Gastroesophageal sphincter (tissue), 4 donors: ENCODE measurements around the gene SFTA2. TPM values are rescaled to one million over a fixed set of nuclear protein-coding genes. Genes with fewer than 3 reads are reported as not detected.

Experiments
- ATAC-seq: fragments of 150-250 bp; one replicate; pipeline ENCODE4 v1.9.1; 2016; ENCODE audit warnings: mild to moderate bottlenecking, moderate library complexity
- H3K27ac ChIP-seq, 4 donors: fragments of 200-600 bp; sonication (generic) in 3 of 4; 1 replicate in 3 of 4; 2 replicates in 1 of 4; pipeline ENCODE4 v1.5.1; 2016 to 2019
- H3K27me3 ChIP-seq: fragments of 200-600 bp; sonication (generic); one replicate; pipeline ENCODE4 v1.5.1; 2019
- H3K36me3 ChIP-seq, 2 donors: fragments of 200-600 bp; sonication (generic); one replicate each; pipeline ENCODE4 v1.5.1; 2019; ENCODE audit warnings: control low read depth in 1 of 2
- H3K4me1 ChIP-seq, 3 donors: fragments of 200-600 bp; sonication (generic); 1 replicate in 2 of 3; 2 replicates in 1 of 3; pipeline ENCODE4 v1.5.1; 2016 to 2019; ENCODE audit warnings: control low read depth in 2 of 3
- H3K4me3 ChIP-seq, 2 donors: fragments of 200-600 bp; sonication (generic); one replicate each; pipeline ENCODE4 v1.5.1; 2019; ENCODE audit warnings: mild to moderate bottlenecking in 1 of 2, moderate library complexity in 1 of 2
- H3K9me3 ChIP-seq, 3 donors: fragments of 200-600 bp; sonication (generic); one replicate each; pipeline ENCODE4 v1.5.1; 2017 to 2019; ENCODE audit warnings: control low read depth in 2 of 3
- EP300 ChIP-seq: sonication (generic); formaldehyde crosslinking; IDR thresholded peaks from one replicate; pipeline ENCODE4 v1.6.1; 2017; ENCODE audit warnings: antibody characterized with exemption, mild to moderate bottlenecking
- POLR2A ChIP-seq, 2 donors: fragments of 450-650 bp; IDR thresholded peaks; one replicate each; pipeline ENCODE4 v1.6.1; 2017; ENCODE audit warnings: antibody characterized with exemption in 2 of 2, mild to moderate bottlenecking in 2 of 2, moderate library complexity in 1 of 2
- POLR2AphosphoS5 ChIP-seq: sonication (generic); formaldehyde crosslinking; IDR thresholded peaks from one replicate; pipeline ENCODE4 v1.6.1; 2017; ENCODE audit warnings: antibody characterized with exemption
- WGBS, 2 donors: methylation state at CpG; one replicate each; pipeline ENCODE4 v1.1.5; 2018; ENCODE audit warnings: low coverage in 1 of 2; 5-methylcytosine and 5-hydroxymethylcytosine counted together
- total RNA-seq, 4 donors: library from RNA; depleted of rRNA; stranded (reverse); fragments of >200 nt; gene quantifications; one replicate each; pipeline ENCODE4 v1.1.0, GENCODE V29; 2016
- TF ChIP-seq, protein P1 (sequence below), 4 experiments: fragments of 200-600 bp in 2 of 4; fragments of 450-650 bp in 2 of 4; sonication (generic) in 1 of 4; IDR thresholded peaks; one replicate each; pipeline ENCODE4 v1.5.1; 2017 to 2019; ENCODE audit warnings: antibody characterized with exemption in 4 of 4, mild to moderate bottlenecking in 2 of 4, moderate library complexity in 2 of 4

SFTA2 gene
- total RNA-seq, 4 donors from 2014 or later = not detected

DNA sequence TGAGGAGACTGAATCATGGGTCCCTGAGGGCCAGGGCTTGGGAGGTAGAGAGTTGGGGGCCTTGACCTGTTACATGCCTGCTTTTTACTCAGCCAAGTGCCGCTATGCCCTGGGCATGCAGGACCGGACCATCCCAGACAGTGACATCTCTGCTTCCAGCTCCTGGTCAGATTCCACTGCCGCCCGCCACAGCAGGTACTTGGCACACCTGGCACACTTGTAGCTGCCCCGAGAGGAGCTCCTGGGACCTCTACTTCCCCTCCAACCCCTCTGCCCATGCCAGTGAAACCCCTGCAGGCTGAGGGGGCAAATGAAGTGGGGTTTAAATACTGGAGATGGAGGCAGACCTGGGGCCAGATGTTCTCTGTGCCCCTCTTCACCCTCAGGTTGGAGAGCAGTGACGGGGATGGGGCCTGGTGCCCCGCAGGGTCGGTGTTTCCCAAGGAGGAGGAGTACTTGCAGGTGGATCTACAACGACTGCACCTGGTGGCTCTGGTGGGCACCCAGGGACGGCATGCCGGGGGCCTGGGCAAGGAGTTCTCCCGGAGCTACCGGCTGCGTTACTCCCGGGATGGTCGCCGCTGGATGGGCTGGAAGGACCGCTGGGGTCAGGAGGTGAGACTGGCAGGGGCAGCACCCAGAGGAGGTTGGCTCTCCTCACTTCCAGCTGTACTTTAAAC lies 43.0 kb downstream of the SFTA2 start:
- no peak for ATAC-seq
- no peaks in the 10 kb centered on the region for H3K27me3 ChIP-seq
- no peaks in the 10 kb centered on the region for H3K9me3 ChIP-seq
- peaks cover 0 to 53% (median 19%) of the 10 kb centered on the region in 3 donors for H3K4me1 ChIP-seq
- H3K36me3 ChIP-seq = peaks cover 0 to 51% of the 10 kb centered on the region in 2 donors
- H3K27ac ChIP-seq = no peak overlapping the region
- WGBS, 2 donors = 70% methylated on average over 2 of the region's 18 CpGs; no CpG with 5 or more reads in 1 of the 2 donors
- TF ChIP-seq POLR2AphosphoS5 = no peak
- no peak for TF ChIP-seq EP300
- TF ChIP-seq, protein P1, sequence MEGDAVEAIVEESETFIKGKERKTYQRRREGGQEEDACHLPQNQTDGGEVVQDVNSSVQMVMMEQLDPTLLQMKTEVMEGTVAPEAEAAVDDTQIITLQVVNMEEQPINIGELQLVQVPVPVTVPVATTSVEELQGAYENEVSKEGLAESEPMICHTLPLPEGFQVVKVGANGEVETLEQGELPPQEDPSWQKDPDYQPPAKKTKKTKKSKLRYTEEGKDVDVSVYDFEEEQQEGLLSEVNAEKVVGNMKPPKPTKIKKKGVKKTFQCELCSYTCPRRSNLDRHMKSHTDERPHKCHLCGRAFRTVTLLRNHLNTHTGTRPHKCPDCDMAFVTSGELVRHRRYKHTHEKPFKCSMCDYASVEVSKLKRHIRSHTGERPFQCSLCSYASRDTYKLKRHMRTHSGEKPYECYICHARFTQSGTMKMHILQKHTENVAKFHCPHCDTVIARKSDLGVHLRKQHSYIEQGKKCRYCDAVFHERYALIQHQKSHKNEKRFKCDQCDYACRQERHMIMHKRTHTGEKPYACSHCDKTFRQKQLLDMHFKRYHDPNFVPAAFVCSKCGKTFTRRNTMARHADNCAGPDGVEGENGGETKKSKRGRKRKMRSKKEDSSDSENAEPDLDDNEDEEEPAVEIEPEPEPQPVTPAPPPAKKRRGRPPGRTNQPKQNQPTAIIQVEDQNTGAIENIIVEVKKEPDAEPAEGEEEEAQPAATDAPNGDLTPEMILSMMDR (IDR thresholded peaks at IDR 0.05) = no peak
- TF ChIP-seq POLR2A (IDR thresholded peaks at IDR 0.05) = no peak
- H3K4me3 ChIP-seq = no peak overlapping the region

DNA sequence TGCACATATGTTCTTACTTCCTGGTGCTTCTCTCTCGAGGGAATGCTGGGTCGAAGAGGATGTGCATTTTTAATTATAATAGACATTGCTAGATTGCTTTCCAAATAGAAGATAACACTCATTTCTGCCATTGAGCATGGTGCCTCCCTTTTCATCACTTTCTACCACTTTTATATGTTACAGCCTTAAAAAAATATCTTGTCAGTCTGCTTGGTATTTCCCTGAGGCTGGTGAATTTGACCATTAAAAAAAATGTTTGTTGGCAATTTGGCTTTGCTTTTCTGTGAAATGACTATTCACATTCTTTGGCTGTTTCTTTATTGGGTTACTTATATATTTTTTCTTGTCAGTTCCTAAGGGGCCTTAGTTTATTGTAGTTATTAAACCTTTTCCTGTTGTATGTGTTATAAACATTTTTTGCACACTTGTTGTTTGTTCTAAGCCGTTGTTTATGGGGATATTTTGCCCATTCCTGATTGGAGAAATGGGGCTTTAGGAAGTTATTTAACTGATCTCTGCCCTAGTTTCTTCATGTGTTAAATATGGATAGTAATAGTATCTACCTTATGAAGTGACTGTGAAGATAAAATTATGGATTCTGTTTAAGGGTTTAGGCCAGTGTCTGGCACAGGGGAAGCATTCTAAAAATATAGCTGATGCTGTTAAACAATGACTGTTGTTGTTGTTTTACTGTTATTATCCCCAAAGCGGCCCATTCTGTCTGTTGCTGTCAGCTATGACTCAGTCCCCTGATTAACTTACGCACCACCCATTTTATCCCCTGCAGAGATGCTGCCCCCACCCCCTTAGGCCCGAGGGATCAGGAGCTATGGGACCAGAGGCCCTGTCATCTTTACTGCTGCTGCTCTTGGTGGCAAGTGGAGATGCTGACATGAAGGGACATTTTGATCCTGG lies 43.8 kb downstream of the SFTA2 start:
- WGBS, 2 donors = 44 to 55% methylated on average over 5 of the region's 6 CpGs
- peaks cover 0 to 61% (median 27%) of the 10 kb centered on the region in 3 donors for H3K4me1 ChIP-seq
- no peaks in the 10 kb centered on the region for H3K9me3 ChIP-seq
- TF ChIP-seq POLR2A (IDR thresholded peaks at IDR 0.05) = no peak
- TF ChIP-seq, protein P1 (IDR thresholded peaks at IDR 0.05) = no peak
- TF ChIP-seq EP300 = no peak
- no peak for TF ChIP-seq POLR2AphosphoS5
- H3K4me3 ChIP-seq = no peak overlapping the region
- H3K36me3 ChIP-seq = peaks cover 0 to 43% of the 10 kb centered on the region in 2 donors
- no peaks in the 10 kb centered on the region for H3K27me3 ChIP-seq
- no peak for ATAC-seq
- H3K27ac ChIP-seq = no peak overlapping the region

DNA sequence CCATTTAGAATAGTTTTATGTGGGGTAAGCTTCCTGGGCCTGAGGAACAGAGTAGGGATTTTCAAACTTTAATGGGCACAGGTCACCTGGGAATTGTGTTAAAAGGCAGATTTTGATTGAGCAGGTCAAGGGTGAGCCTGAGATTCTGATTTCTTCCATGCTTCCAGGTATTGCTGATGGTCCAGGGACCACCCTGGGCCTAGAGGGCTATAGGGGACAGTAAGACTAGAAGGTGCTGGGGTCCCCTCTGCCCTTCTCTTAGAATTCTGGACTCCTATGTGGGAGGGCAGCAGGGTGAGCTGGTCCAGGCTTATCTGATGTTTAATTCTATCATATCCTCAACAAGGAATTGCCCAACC lies 45.1 kb downstream of the SFTA2 start:
- Histone ChIP-seq H3K36me3 (peaks cover 0 to 30% of the 10 kb centered on the region in 2 donors), H3K27ac (peak overlapping the region in 3 of 4 donors; percentile 90 to 96 (median 92)), H3K9me3 (no peaks in the 10 kb centered on the region), H3K27me3 (no peaks in the 10 kb centered on the region), H3K4me1 (peaks cover 0 to 74% (median 31%) of the 10 kb centered on the region in 3 donors), H3K4me3 (no peak overlapping the region)
- no peak for ATAC-seq
- TF ChIP-seq, protein P1 (IDR thresholded peaks at IDR 0.05) = no peak
- TF ChIP-seq POLR2AphosphoS5 (no peak), POLR2A (IDR thresholded peaks at IDR 0.05) (no peak), EP300 (no peak)

DNA sequence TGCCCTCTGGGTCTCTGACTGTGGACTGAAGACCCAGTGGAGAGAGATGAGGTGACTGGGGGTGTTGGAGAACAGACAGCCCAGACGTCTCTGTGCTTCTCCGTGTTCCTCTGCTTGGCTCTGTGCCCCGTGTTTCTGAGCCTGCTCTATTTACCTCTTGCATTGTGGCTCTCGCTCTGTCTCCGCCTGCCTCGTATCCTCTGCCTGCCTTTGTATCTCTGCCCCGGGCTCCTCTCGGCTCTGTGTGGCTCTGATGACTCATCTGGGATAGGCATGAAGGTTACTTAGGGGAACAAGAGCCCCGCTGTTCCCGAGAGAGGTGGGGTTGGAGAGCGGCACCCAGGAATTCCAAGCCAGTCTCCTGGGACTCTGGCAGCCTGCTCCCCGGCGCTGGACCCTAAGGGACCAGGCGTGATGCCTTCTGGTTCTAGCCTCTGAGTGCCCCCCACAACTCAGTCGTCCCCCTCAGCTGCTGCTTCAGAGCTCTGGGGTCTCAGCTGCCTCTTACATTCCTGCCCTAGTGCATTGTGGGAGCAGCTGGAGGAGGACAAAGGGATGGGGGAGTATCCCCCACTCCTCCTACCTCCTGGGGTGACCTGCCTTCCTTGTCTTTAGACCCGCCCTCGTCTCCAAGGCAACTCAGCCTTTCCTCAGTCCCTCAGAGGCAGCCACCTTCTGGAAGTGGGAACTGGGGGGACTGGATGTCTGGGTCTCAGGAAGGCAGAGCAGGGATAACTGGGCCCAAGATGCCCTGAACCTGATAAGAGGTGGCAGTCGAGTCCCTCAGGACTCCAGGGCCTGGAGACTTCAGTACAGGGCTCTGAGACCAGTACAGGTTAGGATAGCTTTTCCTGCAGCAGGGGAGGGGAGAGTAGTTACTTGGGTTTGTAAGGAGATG lies 45.7 kb downstream of the SFTA2 start:
- 14 to 20% methylated on average over 1 to 14 of the region's 18 CpGs for WGBS, 2 donors
- Histone ChIP-seq H3K9me3 (no peaks in the 10 kb centered on the region), H3K27me3 (no peaks in the 10 kb centered on the region), H3K27ac (peak overlapping the region in 3 of 4 donors; percentile 90 to 96 (median 92)), H3K4me1 (peaks cover 0 to 75% (median 31%) of the 10 kb centered on the region in 3 donors), H3K4me3 (peak overlapping the region; percentile 3 to 85), H3K36me3 (peaks cover 0 to 25% of the 10 kb centered on the region in 2 donors)
- TF ChIP-seq, protein P1 (IDR thresholded peaks at IDR 0.05) = no peak
- TF ChIP-seq EP300 (no peak), POLR2AphosphoS5 (peak; percentile 54)
- peak; percentile 52 for ATAC-seq
